RCC 7860 (cell line): ENCODE measurements around the gene ZNF18.
A peak's percentile ranks its signal among the peaks of the same experiment; 100 is the strongest.

ENCODE experiments used
- DNase-seq: peaks from one replicate; pipeline ENCODE4 v3.0.0-alpha.2; 2015; ENCODE audit warnings: low spot score
- FAIRE-seq: peaks from 2 replicates; lab custom pipeline; 2012; peaks lifted over from hg19 to GRCh38; lab: Jason Lieb, UNC

The ZNF18 gene, protein sequence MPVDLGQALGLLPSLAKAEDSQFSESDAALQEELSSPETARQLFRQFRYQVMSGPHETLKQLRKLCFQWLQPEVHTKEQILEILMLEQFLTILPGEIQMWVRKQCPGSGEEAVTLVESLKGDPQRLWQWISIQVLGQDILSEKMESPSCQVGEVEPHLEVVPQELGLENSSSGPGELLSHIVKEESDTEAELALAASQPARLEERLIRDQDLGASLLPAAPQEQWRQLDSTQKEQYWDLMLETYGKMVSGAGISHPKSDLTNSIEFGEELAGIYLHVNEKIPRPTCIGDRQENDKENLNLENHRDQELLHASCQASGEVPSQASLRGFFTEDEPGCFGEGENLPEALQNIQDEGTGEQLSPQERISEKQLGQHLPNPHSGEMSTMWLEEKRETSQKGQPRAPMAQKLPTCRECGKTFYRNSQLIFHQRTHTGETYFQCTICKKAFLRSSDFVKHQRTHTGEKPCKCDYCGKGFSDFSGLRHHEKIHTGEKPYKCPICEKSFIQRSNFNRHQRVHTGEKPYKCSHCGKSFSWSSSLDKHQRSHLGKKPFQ

DNA sequence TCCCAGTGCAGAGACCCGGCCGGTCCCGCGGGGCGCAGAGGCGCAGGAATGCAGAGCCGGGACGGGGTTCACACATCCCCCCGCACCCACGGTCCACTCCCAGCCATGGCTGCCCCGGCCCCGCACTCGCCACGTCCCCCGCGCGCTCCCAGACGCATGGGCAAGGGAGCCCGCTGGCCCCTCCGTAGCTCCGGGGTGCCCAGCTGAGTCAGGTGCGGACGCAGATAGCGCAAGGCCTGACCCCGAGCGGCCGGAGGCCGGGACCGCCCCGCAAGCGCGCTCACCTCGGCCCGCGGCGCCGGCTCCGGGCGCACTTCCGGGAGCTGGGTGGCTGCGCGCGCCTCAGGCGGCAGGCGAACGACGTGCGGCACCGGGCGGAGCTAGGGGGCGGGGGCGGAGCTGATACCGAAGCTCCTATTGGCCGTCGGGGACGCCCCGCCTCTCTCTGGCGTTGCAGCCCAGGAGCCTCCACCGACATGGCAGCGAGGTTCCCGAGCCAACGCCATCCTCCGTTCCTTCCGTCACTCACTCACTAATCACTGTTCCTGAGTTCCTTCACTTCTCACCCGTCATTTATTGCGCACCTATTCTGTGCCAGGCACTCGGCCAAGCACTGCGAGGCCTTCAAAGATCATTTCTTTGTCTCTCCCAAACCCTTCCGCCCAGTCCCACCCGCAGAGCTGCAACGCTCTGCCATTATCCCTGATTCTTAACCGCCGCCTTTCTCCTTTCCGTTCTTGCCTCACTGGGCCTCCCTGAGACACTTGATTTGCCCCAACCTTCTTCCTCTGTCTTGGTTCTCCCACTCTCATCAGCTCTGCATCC lies at the start of gene ZNF18:
Gene ZNF18 (minus strand): TSS at position 329 of the 825 bp plus-strand sequence. CDS start 4,646 bp downstream, outside the sequence.
- no peak for FAIRE-seq
- DNase-seq, result peak; percentile 80

DNA sequence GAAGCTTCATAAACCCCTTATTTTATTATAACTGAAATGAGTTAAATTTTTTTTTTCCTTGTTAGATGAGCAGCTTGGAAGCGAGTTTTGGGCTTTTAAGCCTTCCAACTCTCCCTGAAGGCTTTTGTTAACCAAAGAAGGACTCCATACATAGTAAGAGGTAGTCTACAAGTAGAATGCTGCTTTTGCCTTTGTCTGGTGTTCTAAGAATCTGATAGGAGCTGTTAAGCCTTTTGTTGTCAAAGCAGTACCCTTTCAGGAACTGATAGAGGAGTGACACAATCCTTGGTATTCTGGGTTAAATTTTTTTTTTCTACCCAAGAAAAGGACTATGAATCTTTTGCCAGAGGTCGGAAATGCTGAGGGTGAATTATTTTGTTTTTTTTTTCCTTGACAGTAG lies 49.5 kb upstream of the ZNF18 start:
- no peak for DNase-seq
- no peak for FAIRE-seq

DNA sequence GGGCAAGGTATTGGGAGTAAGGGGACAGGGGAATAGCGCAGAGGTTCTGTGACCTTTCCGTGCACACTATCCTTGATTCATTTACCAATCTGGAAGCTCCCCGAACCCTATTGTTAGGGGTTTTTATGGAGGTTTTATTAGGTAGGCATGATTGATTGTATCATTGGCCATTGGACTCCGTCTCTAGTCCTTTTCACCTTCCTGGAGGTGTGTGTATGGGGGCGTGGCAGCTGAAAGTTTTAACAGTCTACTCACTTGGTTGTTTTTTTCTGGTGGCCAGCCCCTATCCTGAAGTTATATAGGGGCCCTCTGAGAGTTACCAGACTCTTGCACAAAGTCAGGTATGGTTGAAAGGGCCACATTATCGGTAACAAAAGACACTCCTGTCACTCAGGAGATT lies 46.4 kb upstream of the ZNF18 start:
- DNase-seq (no peak), FAIRE-seq (no peak)

DNA sequence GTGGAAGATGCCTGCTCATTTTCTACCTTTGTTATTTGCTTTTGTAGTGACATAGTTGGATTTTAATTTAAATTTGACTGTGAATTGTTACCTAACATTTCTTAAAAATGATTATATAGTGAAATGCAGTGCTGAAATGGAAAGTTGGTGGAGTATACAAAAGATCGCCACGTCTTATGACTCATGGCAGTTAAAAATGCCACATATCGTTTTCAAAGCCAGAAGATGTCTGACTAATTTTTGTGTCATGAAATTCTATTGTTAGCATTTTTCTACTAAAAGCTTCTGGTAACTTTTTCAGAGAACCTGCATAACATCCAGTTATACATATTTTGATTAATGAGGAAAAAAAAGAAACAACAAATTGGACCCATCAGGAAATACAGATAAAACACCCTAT lies 44.0 kb upstream of the ZNF18 start:
- peak; percentile 92 for FAIRE-seq

DNA sequence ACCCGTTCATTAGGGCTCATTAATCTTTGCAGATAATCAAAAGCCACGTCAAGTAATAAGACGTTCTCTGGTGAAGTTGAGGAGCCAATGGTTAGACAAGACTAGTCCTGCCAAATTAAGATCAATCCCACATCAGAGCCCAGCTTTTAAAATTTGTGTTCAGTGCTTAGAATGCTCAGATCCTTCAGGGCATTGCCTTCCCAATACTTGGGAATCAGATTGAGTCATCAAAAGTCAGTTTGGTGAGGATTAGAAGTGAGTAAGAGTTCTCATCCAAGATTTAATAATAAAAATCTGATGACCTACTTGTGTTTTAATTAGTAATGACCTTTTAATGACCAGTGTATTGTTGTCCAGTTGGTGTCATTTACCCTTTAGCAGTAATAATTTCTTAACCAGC lies 43.2 kb upstream of the ZNF18 start:
- FAIRE-seq, result peak; percentile 32
- DNase-seq, result no peak

More for the DNA sequence above, 44.0 kb upstream of the ZNF18 start:
- DNase-seq, result peak; percentile 40

DNA sequence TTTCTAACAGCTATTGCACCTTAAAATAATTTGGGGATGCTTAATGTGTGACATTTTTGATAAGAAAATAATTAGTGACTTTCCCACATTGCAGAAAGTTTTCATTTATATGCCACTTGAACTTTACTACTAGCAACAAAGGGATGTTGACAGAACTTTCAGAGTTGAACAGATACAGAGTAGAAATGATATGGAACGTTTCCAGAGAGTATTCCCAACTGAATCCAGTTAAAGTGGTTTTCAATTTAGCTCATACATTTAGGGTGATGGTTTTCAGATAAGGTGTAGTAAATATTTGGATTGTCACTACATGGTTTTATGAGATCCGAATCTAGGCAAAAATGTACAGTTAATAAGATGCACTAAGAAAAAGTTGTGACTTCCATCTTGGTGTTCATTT lies 40.7 kb upstream of the ZNF18 start:
- FAIRE-seq (no peak), DNase-seq (no peak)

DNA sequence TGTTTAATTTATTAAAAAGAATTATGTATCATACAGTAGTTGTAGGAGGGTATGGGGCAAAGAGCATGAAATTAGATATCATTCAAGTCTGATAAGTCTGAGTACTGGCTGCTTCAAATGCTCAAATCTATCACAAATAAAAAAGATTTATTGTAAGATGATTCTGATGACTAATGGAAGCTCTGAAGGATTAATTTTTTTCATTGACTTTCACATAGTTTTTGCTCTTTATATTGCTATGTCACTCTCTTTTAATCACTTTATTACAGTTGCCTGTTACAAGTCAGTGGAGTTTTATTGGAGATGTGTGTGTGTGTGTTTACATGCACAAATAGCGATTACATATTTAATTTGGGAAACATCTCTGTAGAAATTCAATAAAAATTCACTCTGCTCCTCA lies 38.4 kb upstream of the ZNF18 start:
- FAIRE-seq, result no peak
- DNase-seq, result no peak

DNA sequence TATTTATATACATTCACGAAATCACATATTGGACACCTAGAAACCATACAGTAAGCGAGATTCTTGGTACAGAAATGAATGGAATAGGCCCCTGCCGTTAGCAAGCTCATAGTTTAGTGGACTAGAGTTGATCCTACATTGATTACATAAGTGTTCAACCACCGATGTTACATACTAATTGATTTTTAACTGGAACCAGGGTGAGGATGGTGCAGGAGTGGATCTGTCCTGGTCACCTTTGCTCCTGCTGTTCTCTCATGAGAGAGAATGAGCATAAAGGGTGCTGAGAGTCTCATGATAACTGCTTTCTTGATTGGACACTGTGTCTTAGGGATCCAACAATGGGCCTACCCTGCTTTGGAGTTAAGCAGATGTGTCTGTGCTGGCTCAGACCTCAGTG lies 37.3 kb upstream of the ZNF18 start:
- FAIRE-seq (no peak), DNase-seq (no peak)

DNA sequence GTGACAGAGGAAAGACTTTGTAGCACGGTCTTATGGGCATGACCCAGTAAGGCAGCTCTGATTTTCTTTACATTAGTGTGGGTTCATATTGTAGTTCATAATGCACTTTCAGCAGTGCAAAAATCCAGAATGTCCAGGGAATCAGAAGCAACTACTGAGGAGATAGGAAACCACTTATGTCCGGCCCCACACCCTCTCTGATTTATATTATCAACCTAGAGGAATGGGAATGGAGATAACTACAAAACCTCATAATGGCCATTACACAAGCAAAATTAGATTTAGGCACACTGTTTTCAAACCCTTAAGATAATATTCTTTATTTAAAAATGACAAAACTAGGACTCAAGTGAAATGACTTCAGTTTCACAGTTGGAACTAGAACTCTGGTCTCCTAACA lies 31.3 kb upstream of the ZNF18 start:
- DNase-seq (no peak), FAIRE-seq (no peak)

DNA sequence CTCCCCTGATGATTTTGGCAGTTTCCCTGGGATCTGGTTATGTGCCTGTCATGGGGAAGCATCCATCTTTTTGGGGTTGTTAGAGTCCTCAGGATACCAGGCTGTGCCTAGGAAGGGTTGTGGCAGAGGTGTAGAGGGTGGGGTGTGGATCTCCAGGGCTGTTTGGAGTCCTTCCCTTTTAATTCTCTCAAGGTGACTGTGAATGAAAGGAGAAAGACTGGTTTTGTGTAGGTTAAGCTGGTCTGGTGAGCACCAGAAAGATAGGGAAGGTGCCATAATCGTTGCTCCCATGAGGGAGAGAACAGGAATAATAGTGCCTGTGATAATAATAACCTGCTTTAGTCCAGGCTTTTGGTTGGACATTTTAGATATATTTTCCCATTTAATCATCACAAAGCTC lies 30.4 kb upstream of the ZNF18 start:
- DNase-seq (no peak), FAIRE-seq (no peak)

DNA sequence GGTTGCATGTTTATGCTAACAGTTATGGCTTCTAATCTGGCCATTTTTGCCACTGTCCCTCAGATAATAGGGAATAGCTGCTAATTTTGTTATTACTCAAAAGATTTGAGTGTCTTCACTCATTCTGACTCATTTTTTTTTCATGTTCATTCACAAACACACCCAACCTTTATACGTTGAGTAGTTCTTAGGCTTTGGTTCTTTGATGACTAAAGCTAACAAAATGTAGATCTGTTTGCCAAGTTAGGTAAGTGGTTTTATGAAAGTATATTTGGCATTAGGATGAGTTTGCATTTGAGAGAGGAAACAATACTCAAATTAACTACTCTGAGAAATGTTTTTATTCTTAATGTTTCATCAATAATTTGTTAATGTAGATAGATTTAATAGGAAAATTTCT lies 27.1 kb upstream of the ZNF18 start:
- FAIRE-seq (peak; percentile 97), DNase-seq (peak; percentile 74)

DNA sequence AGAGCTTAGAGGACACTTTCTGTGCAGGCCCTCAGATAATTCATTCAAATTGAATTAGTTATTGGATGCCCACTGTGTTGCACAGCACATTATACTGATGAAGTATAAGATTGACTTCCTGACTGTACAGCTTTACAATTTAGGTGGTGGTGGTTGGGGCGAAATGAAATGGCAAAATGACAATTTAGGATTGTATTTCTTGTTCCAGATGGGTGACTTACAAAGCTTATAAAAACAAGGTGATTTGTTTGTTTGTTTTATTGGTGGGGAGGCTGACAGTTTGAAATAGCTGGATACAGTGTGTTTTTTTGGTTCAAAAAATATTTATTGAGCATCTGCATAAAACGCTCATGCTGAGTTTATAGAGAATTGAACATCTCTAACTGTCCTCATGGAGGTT lies 25.0 kb upstream of the ZNF18 start:
- FAIRE-seq (no peak), DNase-seq (no peak)

DNA sequence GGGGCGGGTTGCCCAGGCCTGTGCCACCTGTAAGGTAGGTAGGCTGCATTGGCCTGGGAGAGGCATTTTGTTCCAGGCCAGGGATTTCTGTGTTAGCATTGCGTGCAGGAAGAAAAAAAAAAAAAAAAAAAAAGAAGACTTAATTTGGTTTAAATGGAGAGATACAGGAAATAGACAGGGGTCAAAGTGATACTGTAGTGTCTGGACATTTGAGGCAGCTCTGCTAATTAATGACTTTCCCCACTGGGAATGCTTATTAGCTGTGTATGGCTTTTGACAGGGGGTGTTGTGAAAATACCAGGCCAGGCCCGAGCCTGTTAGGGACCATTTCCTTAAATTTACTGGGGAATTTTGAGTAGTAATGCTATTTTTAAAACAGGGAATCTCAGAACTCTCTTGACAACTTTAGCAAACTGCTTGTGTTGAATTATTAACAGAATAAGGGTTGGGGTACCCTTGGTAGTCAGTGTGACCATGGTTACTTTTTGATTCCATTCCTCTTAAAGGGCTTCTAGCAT lies 24.4 kb upstream of the ZNF18 start:
- FAIRE-seq, result no peak
- no peak for DNase-seq

DNA sequence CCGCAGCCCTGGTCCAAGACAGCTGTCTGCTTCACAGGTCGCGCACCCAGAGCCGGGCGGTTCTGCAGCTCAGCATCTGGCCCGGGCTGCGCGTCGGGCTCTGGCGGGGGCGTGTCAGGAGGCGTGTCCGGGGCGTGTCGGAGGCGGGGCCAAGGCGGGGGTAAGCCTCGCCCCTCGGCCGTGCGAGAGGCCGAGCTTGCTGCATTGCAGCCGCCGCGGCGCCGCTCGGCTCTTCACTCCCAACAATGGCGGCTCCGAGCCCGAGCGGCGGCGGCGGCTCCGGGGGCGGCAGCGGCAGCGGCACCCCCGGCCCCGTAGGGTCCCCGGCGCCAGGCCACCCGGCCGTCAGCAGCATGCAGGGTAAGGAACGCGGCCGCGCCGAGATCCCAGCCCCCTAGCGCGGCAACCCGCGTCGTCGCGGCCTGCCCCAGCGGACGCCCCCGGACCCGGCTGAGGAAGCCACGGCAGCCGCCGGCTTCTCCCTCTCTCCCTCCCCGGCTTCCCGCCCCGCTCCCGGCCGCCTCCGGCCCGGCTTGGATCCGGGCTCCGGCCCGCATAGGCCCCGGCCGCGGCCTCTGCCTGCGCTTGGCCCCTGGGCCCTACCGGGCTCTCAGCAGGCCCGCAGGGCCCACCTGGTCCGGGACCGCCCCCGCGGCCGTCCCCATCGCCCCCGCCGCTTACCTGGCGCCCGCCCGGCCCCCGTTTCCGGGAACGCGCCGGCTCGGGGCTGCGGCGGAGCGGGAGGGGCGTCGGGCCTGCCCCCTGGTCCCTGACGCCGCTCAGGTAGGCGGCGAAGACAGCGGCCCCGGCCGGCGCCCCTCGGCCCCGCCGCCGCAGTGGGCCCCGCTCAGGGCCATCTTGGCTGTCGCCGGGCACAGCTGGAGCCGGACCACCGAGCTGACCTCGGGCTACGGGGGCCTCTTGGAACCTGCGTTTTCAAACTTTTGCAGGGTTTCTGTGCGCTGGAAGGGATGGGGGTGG lies 23.7 kb upstream of the ZNF18 start, which contains the start of gene MAP2K4:
Gene MAP2K4 (plus strand): TSS at position 236 of the 981 bp plus-strand sequence. CDS start 10 bp downstream, at position 246.
- no peak for FAIRE-seq
- peak; percentile 56 for DNase-seq

DNA sequence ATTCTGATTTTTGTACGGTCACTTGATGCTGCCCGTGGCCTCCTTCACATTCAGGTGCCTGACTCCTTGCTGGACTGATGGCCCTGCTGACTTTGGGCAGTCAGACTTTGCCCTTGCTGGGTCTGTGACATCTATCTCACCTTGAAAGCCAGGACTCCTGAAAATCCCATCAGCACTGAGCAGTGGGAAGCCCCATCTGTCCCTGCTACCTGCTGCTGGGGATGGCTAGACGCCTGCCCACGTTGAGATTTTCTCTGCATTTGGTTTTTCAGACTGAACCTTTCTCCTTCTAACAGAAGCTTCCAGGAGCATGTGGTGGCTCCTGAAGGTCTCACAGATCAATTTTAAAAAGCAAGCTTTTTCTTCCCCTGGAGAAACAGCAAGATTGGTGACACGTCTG lies 10.2 kb upstream of the ZNF18 start:
- no peak for DNase-seq
- FAIRE-seq, result no peak

DNA sequence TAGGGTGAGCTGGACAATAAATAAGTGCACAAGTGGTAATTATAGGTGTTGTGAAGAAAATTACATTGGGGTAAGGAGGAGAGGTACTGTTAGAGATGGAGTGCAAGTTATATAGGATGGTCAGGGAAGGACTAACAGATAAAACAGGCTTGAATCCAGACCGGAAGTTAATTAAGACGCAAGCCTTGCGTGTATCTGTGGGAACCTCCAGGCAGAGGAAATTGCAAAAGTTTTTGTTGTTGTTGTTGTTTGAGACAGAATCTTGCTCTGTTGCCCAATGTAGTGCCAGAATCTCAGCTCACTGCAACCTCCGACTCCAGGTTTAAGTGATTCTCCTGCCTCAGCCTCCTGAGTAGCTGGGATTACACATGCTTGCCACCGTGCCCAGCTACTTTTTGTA lies 2.4 kb upstream of the ZNF18 start:
- DNase-seq, result no peak

DNA sequence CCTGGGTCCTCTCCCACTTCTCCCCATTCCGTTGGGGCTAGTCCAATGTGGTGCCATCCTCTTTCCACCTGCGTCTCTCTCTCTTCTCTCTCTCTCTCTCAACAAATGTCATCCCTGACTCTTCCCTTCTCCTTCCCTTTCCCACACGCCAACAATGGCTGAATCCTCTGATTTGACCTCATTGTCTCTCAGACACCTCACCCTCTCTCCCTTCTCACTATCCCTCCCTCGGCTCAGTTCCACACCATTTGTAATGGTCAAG lies 628 bp upstream of the ZNF18 start:
- no peak for FAIRE-seq
- DNase-seq, result no peak

More for the DNA sequence above, 2.4 kb upstream of the ZNF18 start:
- FAIRE-seq, result no peak

DNA sequence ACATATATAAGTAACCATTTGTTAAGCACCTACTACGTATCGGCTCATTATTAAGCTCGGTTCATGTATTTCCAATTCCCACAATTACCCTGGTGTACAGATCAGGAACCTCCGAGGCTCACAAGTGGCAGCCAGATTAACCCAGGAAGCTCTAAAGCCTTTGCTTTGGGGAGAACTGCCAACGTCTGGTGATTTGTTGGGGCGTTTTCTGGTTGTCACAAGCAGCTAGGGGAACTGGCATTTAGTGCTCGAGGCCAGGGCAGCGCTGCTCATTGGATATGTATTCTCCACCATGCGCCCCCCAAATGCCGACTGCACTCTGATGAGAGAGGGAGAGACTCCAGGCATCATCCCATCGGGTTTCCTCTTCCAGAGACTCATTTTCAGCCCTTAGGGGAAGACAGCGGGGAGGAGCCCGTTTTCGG lies 541 bp downstream of the ZNF18 start:
- DNase-seq, result peak; percentile 19
- FAIRE-seq, result no peak

DNA sequence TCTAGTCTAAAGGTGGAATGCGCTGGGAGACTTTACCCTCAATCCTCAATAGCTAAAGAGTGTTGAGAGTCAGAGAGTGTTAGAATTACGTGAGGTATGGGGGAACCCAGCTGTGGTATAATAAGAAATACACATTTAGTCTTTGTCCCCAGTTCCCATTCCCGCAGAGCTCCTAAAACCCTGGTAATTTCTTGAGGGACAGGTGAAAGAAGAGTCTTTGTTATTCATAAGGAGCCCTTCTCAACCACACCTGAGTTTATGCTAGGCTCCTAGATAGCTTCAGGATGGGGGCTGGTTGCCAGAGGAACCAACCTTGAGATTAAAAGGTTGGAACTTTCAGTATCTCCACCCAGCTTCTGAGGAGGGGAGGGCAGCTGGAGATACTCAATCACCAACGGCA lies 5.8 kb downstream of the ZNF18 start:
- DNase-seq (no peak), FAIRE-seq (no peak)

DNA sequence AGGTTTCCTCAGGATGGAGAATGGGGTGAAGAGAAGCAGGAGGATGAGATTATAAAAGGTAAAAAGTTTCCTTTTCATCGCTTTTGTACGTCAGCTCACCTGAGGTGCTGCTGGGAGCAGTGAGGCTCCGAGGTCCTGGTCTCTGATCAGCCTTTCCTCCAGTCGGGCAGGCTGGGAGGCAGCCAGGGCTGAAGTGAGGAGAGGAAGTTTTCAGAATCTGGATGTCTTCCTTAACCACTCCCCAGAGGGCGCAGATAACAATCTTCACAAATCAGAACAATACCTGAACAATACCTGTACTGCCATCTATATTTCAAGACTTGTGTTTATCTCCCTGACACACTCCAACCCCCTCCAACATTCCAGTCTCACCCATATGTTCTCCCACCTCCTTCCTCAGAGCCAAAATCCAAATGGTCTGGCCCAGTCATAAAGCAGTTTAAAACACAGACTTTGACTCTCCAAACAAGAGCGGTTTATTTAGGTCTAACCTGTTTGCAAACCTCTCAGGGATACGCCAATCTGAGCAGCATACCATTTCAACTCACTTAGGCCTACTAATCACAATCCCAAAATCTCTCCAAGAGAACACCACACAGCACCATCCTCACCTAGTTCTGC lies 6.8 kb downstream of the ZNF18 start:
- no peak for FAIRE-seq
- DNase-seq, result no peak
